ENCODE results near the gene SPTBN1.

GRCh38 chr2:54434229-54434628 lies 21.9 kb upstream of the SPTBN1 start:
- TF ChIP-seq BHLHE40 (IDR thresholded peaks at IDR 0.05; ENCODE audit: borderline replicate concordance) (no peak), FOXA1 (IDR thresholded peaks at IDR 0.05) (no peak), SP1 (IDR thresholded peaks at IDR 0.05) (no peak), FOXK2 (IDR thresholded peaks at IDR 0.05) (no peak), HDGF (IDR thresholded peaks at IDR 0.05; ENCODE audit: borderline replicate concordance) (no peak)

Data from HEK293T (cell line).